Eye (tissue), 1 donor: Measurements from ENCODE around the gene NRP1.
A peak's percentile ranks its signal among the peaks of the same experiment; 100 is the strongest.

ENCODE experiments used
- DNase-seq: peaks from one replicate; pipeline ENCODE4 v3.0.0-alpha.2; 2015

Gene NRP1

DNA sequence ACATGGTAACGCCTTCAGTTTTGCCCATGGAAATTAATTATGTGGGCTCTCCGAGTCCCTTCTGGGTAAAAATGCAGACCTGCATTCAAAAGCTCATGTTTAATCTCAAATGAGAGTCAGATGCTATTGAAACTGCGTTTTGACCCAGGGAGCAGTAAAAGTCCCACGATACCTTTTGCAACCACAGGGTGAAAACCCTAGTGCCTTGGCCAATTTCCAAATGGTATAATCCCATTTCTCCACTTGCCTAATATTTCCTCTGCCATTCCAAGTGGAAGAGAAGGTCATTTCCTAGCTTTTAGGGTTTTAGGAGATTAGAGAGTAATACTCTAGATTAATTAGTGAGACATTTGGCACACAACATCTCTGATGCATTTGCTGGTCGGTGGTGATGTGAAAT is 132.5 kb downstream of the NRP1 start:
- DNase-seq, result no peak

DNA sequence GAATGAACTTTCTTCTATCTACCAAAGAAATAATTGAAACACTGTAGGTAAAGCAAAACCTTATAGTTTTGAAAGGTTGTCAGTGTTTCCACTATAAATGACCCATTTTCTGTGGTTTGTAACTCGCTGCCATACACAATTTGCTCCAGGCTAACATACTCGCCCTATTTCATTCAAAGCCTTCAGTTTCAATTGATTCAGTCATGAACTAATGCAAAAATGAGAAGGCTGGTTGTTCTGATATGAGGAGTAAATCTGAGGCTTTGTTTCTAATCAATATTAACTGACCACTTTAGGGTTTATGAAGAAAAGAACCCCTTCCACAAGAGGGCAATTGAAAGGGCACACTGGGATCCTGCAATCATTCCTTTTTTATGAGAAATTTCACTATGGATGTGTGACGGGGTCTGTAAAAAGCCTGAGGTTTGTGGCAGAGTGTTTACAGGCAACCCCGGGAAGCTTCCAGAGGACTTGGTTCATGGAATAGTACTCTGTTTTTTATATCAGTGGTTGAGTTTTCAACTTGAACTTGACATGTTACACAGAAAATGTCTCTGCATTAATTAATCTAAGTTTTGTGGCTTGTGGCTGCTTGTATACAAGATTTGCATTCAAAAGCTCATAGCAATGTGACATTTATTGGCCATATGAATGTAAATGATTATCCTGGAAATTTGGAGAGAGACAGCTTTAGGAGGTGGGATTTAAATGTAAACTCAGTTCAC is 133.2 kb downstream of the NRP1 start:
- no peak for DNase-seq

DNA sequence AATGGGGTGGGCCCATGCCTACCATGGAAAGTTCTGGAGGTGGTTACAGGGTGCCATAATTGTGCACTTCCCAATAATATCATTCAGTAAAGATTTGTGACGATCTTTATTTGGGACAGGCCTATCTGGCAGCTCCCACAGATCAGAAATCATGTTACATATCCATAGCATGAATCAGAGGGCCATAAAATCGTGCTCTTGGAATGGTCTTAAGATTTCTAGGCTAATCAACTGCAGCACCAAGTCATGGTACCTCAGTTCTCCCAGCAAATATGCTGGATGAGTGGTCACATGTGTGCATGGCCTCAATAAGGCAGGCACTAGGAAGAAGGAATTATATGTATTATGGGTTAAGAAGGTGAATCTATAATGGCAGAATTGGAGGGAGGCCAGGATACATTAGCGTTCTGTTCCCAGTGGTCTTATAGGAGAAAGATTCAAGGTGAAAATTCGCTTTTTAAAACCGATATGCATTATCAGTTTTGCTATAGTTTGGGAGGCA is 134.7 kb downstream of the NRP1 start:
- no peak for DNase-seq

DNA sequence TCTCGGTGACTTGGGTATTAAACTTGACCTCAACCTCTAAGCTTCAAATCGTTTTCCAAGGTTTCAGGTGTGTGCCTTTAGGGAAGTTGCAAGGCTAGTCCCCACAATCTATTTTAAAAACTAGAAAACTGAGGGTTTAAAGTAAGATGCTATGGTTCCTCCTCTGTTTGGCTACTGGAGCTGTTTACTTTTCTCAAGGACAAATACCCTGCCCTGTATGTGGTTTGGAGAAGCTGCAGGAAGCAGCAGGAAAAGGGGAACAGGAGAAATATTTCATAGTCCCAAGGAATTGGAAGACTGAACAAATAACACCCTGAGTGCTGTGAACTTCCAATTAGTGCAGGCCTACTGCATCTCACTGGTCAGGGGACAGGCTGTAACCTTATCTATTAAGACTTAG is 135.9 kb downstream of the NRP1 start:
- no peak for DNase-seq

DNA sequence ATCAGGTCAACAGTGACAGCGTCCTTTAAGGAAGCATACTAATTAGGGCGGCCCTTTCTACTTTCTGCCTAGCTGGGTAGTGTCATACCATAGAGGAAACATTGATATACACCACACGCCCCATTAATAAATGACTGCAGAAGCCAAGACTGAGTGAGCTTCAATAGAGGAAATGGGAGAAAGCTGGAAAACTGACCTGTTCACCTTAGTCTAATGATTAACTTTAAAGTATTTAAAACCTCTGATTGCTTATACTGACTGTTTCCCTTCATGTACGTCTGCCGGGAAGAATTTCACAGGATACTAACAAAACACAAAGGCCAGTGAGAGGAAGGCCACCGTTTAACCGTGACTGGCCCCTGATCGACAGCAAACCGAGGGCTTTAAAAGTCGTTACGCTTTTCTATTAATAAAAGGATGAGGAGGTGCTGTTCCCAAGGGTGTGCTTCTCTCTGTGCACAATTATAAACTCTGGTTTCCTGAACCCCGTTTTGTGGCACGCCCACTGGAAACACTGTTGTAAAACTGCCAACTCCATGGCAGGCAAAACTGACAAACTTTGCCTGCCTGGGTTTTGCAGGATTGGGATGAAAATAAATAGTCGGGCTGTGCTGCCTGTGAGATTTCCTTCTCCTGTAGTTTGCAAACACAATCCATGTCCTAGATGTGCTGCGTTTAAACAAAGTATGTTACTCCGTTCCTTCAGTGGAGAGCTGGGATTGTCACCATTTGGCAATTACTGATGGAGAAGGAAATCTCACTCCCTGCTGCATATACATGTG is 137.6 kb downstream of the NRP1 start:
- DNase-seq, result no peak

DNA sequence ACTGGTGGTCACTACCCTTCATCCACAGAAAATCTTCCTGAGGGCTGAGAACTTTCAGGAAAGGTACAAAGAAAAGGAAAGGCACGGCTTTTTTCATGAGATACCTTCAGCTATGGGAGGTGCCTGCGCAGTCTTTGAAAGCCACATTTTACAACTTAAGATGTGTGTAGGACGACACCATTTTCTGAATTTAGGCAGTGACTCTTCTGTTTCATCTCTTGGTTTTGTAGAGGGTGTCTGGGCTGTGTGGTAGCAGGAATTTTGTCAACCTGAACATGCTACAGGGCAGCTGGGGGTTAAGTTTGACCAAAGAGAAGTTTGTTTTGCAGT is 138.1 kb downstream of the NRP1 start:
- no peak for DNase-seq

DNA sequence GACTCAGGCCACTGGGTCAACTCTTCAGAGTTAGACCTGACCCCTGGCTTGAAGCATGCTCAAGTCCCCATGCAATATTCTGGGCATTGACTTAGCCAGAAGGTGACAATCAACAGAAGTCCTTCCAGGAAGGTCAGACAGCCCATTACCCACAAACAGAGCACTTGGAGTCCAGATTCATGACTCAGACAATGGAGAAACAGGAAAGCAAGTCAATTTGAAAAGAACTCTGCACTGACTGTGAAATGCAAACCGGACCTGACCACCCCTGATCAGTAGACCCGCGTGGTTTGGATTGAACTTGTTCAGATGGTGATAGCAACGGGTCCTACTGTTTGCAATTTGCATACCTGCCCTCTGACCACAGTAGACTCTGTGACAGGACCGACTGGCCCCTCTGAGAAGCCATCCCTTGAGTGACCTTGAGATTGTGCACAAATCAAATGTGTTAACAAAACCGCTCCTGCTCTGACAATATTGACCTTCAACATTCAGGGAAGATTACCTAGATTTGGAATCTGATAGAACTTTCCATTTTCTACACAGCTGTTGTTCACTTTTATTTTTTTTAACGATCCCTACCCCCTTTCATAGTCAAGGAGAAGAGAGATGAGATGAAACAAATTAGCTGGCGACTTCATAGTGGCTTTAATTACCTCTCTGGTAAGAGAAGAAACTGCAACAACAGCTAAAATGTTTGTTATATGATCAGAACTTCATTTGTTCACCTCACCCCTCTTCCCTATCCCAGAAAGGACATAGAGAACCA is 138.7 kb downstream of the NRP1 start:
- DNase-seq, result no peak

DNA sequence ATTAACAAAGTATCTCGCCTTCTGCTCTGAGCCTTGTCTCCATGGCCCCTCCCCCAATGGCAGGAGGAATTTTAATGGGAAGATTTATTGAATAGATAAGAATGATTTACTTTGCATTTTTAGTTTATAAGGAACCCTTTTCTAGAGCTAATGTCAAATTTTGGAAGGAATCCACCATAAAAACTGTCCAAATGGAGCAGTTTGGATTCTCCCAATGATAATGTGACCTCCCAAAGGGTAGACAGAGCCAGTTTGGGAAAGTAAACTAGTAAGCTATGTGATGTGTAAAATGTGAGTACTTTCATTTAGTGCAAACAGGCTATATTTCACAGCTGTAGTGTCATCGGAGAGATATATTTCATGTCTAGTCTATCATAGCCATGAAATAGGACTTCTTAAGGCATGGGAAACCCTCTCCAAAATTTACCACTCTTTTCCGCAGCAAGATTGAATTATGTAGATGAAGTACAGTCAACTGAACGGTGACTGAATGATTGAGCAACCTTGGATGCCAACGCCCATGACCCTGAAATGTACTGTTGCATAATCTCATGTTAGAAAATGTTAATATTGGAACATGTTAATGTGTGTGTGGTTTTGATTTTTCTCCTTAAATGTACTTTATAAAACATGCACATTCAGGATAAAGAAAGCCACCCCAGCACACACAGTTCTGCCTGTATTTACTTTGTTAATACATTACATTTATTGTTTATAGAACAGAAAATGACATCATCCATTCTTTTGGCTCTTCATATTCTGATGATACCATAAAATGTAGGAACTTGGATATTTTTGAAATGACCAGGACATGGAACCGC is 140.6 kb downstream of the NRP1 start:
- DNase-seq, result peak; percentile 45

DNA sequence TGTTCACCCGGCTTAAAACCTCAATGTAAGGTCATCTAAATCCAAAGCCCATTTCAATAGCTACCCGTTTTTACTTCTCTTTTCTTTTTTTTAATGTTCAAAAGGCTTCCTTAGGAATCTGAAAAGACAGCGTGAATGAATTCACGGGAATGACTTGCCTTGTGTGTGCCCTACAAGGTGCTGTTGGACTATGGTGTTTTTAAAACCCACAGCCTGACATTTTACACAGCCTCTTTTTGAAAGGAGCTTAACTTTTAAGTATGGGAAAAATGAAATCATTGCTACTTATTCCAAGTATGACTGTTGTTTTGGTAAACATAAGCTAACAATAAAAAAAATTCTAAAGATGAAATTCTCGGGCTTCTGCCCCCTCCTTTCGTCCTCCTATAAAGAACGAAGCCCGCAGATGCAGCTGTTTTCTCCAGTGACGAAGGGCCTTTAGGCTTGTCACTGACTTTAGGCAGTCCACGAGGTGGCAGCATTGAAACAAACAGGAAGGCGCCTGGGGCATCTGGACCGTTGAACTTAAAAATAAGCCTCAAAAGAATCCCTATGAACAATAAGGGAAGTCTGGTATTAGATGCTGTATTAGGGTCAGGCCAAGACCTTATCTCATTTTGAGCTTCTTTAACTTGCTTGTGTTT is 141.3 kb downstream of the NRP1 start:
- DNase-seq, result peak; percentile 92

DNA sequence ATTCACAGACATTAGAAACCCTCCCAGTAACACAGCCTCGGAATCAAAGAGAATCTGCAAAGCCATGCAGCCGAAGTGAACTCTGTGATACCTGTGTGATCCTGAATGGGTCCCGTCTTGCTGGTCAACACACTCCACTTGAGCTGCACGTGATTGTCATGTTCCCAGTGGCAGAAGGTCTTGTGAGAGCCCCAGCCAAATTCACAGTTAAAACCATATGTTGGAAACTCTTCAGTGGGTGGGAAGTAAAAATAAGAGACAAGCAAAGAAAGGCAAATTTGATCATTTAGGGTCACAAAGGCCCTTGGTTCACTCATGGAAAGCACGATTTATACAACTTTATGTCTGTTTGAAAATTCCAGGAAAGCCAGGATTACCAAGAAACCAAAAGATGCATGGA is 142.3 kb downstream of the NRP1 start:
- peak; percentile 33 for DNase-seq

DNA sequence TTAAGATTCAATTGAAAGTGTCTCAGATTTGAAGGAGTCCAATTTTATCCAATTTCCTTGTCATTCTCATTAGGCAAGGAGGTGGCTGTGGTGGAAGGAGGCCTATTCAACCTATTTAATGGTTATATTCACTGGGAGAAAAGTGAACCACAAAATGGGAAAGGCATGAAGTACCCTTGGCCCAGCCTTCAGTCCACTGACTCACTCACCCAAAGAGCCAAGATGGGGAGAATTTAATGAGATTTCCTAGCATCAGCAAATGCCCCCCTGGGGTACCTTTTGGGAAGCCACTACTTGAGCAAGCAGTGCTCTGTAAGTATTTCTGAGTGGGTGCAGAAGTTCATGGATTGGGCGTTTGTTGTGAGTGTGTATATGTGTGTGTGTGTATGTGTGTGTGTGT is 144.1 kb downstream of the NRP1 start:
- DNase-seq, result no peak

DNA sequence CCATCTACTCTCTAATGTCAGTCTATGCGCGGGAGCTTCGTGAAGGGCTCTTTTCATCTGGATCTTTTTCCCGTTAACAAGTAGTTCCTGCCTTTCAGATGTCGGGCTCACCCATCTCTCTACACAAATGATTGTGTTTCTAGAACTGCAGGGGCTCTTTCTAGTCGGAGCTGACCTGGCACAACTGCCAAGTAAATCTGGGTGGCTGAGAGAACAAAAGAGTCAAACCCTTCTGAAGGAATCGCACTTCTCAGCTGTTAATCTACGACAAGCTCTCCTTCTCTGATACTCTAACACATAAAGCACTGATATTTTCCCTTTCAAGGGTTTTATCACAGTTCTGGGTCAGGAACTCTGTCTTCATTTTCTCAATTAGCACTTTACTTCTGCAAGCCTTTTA is 144.7 kb downstream of the NRP1 start:
- peak; percentile 48 for DNase-seq

DNA sequence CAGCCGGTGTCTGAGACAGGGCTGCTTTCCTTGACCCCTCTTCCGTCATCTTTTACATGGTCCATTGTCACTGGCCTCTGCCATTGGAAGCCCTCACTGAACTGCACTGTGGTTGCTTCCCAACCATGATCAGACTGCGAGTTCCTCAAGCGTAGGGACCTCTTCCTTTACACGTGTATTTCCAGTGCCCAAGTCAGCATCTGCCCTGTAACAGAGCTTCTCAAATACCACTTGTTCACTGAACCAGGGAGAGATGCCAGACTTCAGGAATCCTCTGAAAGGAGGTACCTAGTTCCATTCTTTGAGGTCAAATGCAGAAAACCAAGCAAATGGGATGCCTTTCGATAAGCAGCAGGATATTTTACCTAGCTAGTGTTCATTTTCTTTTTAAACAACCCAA is 145.1 kb downstream of the NRP1 start:
- DNase-seq, result peak; percentile 39

DNA sequence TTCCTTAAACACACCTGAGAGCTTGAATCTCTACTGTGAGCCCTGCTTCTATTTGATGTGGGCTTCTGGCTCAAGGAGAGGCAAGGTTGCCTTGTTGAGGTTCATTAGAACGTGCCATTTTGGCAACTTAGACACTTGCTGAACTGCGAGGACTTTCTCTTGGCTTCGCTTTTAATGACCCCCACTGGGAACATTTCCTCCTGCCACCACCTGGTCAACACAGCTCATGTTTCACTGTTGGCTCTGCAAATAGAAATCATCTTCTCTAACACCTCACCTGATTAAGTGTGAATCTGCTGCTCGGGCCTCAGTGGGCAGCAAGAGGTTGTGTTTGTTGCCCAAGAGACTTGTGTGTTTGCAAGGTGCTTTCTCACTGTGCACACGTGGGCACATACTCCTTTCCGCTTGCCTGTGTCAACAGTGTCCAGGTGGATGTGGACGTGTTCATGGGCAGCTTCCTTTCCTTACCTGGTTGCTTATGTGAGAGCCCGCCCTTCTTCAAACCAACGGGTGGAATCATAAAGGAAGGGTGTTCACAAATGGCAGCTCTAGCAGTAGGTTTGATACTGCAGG is 147.0 kb downstream of the NRP1 start:
- no peak for DNase-seq

DNA sequence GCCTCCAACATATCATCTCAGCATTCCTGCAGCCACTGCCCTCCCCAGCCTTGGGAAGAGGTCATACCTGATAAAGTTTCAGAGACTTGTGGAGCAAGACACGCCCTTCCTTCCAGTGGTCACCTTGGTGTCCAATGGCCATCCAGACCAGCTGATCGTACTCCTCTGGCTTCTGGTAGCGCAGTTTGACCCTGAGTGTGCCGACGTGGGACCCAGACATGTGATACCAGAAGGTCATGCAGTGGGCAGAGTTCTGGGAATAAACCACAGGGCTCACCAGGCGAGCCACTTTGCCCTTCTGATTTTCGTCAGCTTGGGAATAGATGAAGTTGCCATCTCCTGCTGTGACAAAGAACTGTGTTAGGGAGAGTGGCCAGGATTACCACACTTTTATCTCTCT is 148.3 kb downstream of the NRP1 start:
- DNase-seq, result no peak

DNA sequence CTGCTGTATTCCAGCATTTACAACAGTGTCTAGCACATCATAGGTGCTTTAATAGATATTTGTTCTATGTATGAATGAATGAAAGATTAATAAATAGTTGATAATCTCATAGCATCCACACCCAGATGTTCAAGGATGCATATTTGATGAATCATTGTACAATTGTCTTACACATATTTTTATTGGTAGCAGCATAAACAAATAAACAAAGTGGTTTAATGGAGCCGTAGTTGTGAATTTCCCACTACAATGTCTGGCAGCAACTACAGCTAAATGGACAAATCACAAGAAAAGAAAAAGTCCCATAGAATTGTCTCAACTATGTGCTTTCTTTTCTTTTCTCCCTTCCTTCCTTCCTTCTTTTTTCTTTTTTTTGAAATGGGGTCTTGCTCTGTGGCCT is 150.8 kb downstream of the NRP1 start:
- DNase-seq, result no peak

DNA sequence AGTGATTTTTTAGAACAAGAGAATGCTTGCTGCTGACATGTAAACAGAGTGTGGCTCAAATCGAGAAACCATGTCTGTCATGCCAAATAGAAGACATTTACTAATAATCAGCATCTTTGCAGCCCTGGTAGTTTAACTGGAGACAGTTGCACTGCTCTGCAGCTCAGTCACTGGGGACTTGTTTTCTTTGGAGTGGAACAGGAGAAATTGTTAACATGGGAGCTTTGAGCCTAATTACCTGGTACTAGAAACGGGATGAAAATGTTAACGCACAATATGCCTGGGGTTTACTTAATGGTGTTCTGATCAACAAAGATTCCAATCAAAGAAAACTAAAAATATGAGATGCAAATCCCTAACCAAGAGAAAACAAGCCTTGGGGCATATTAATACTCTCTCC is 153.5 kb downstream of the NRP1 start:
- DNase-seq, result no peak

DNA sequence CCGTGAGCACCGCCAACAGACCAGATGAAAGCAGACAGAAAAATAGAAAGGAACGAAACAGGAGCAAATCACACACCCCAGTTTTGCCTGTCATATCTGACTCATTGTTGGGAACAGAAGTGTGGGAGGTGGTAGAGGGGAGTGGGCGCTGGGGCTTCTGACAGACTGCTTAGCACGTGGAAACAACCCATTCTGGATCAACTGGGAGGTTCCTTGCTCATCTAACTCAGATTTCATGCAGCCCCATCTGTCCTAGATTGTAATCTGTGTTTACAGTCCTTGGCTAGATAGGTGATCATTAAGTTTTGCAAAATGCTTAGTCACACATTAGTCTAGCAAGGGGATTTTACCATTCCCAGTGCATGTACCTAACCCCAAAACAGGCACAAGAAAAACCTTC is 154.1 kb downstream of the NRP1 start:
- no peak for DNase-seq

DNA sequence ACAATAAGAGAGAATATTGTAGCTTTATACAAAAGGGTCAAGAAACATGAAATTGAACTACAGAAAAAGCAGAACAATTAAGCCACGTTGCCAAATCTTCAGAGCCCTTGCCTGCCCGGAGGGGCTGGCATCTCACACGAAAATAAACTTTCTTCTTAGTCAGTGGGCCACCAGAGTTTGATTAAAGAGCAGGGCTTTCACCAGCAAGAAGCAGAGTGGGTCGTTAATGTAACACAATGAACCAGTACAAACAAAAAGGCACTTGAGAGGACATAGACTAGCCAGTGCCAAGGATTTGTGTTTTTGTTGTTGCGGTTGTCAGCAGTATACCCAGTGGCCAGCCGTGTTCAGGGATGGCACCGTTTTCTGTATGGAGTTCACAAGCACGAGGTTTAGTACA is 155.4 kb downstream of the NRP1 start:
- DNase-seq, result no peak

DNA sequence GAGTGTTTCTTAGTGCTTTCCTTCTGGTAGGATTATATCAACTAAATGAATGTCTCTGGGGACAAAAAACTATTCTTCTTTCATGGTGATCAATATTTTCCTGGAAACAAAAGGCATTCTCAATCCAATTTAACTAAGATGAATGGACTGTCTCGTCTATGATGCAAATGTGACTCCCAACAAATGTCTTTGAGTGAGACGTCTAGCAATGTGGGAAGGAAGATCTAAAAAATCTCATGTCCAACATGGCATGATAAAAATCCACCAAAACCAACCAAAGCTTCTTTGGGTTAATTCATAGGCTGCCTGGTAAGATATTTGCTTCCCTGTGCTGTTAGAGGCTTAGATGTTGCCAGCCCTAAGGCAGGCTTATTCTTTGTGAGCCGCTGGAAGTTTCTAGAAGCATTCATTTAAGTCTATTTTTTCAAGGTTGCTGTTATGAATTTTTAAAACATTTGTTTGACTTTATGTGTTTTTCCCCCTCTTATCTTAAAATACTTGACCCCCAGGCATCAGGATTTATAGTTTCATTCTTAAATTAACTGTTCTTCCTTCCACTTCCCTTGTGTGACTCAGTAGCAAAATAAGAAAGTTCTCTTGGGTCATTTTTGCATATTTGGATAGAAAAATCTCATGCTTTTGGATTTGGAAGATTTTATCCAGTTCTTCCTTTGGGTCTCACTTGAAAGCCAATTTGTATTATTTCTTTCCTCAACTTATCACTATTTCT is 156.3 kb downstream of the NRP1 start:
- no peak for DNase-seq

DNA sequence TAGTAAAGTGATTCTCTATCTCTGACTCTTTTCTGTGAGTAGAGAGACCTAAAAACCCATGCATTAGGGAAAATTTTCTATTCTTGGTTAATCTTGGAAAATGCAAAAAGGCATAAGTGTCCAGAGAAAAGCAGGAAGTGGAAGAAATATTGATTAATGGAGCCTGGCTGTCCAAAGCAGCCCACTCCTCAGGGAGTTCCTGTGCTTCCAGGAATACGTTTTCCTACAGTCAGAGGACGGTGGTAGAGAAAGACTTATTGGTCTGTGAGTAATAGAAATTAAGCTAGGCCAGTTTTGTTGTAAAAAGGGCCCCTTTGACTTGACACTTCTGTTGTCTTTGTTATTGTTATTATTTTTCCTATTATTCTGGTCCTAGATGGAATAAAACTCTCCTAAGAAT is 157.8 kb downstream of the NRP1 start:
- DNase-seq, result no peak
